CD4-positive, alpha-beta T cell (primary cell): ENCODE results near the gene KRTCAP3. TPM values are rescaled to one million over a fixed set of nuclear protein-coding genes. Genes with fewer than 3 reads are reported as not detected.

Source experiments
- ATAC-seq: fragments of 200-7000 bp; cut with Tn5 transposase; one replicate; pipeline ENCODE4 v1.10.0; 2022; ENCODE audit warnings: mild to moderate bottlenecking; ENCODE audit not compliant: poor library complexity
- CTCF ChIA-PET: fragments of 350-600 bp; sonication (Branson Sonifier 250); formaldehyde crosslinking; loops from one replicate; lab custom pipeline; 2021; ENCODE audit warnings: antibody characterized with exemption, inconsistent platforms; lab: Charles Lee
- POLR2A ChIA-PET: fragments of 350-600 bp; sonication (Branson Sonifier 250); formaldehyde crosslinking; loops from one replicate; lab custom pipeline; 2021; ENCODE audit warnings: antibody characterized with exemption, inconsistent platforms; lab: Charles Lee
- DNase-seq, 14 experiments: peaks; one replicate each; pipeline ENCODE4 v3.0.0-alpha.2; 2013 to 2020; ENCODE audit warnings: mixed read lengths in 2 of 14
- H3K27ac ChIP-seq, 2 donors: one replicate each; pipeline versions ENCODE4 v1.5.1 to v1.7.0; 2013; ENCODE audit warnings: low read length in 2 of 2, low read depth in 1 of 2, mild to moderate bottlenecking in 1 of 2
- H3K27me3 ChIP-seq, 2 experiments: 1 replicate in 1 of 2; 2 replicates in 1 of 2; pipeline versions ENCODE4 v1.6.1 to v1.7.0; 2013; ENCODE audit warnings: low read length in 2 of 2, control low read depth in 1 of 2, mild to moderate bottlenecking in 1 of 2, moderate library complexity in 1 of 2; ENCODE audit not compliant: insufficient read depth in 2 of 2, control insufficient read depth in 1 of 2
- H3K36me3 ChIP-seq: one replicate; pipeline ENCODE4 v1.6.1; 2013; ENCODE audit warnings: low read length, control low read depth; ENCODE audit not compliant: insufficient read depth
- H3K4me1 ChIP-seq: one replicate; pipeline ENCODE4 v1.6.1; 2013; ENCODE audit warnings: low read length, control low read depth; ENCODE audit not compliant: insufficient read depth
- H3K4me3 ChIP-seq: one replicate; pipeline ENCODE4 v1.5.1; 2013; ENCODE audit warnings: mild to moderate bottlenecking, low read length, moderate library complexity
- H3K9me3 ChIP-seq, 2 experiments: 1 replicate in 1 of 2; 2 replicates in 1 of 2; pipeline versions ENCODE4 v1.6.1 to v1.7.0; 2013; ENCODE audit warnings: low read length in 2 of 2, mild to moderate bottlenecking in 2 of 2, control low read depth in 1 of 2, moderate library complexity in 1 of 2; ENCODE audit not compliant: control insufficient read depth in 1 of 2, insufficient read depth in 1 of 2
- H3K27ac Mint-ChIP-seq: one replicate; pipeline ENCODE4 v1.8.0; 2020; ENCODE audit warnings: mixed read lengths
- H3K27me3 Mint-ChIP-seq: one replicate; pipeline ENCODE4 v1.8.0; 2021; ENCODE audit warnings: mixed read lengths
- H3K36me3 Mint-ChIP-seq: one replicate; pipeline ENCODE4 v1.8.0; 2021; ENCODE audit warnings: low read depth, mixed read lengths
- H3K4me1 Mint-ChIP-seq: one replicate; pipeline ENCODE4 v1.8.0; 2021; ENCODE audit warnings: low read depth, mixed read lengths
- H3K4me3 Mint-ChIP-seq: one replicate; pipeline ENCODE4 v1.8.0; 2020; ENCODE audit warnings: mild to moderate bottlenecking, mixed read lengths
- H3K9me3 Mint-ChIP-seq: one replicate; pipeline ENCODE4 v1.8.0; 2020; ENCODE audit warnings: mixed read lengths
- intact Hi-C, 2 experiments: fragments of 100-400 bp; cut with DNase I in 1 of 2; cut with micrococcal nuclease in 1 of 2; formaldehyde crosslinking; loops; one replicate each; pipeline versions ENCODE4 v1.15.1 to v1.9.0; 2023 to 2025; cut with DNase I, micrococcal nuclease
- total RNA-seq, 174 experiments: library from RNA in 2 of 174; stranded (reverse) in 2 of 174; gene quantifications; one replicate each; pipeline ENCODE4 v1.2.3 and lab custom pipeline; 2021 to 2026
- TF ChIP-seq, protein P1 (sequence below): fragments of 200-600 bp; IDR thresholded peaks from one replicate; pipeline ENCODE4 v1.8.0; 2022; ENCODE audit warnings: antibody characterized with exemption, mild to moderate bottlenecking

KRTCAP3 gene
- total RNA-seq, 2 experiments from 2014 or later, result 11.5 to 12.8 TPM

DNA sequence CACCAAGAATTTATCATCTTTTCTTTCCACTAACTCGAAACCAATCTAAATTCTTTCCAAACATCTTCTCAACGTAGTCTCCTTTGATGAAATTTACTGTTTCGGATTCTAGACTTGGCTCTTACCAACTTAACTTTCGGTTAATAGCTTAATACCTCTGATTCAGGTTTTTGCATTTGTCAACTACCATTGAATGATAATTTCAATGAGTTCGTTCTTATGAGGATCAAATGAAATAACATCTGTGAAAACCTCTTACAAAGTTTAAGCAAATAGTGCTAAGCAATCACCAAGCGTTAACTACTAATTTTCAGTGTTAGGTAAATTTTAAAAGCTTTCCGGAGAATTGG, 14.3 kb upstream of the KRTCAP3 start:
- H3K27ac Mint-ChIP-seq, result peak overlapping the region; percentile 96
- no peaks in the 10 kb centered on the region for H3K27me3 ChIP-seq
- peaks cover 3% of the 10 kb centered on the region for H3K36me3 ChIP-seq
- peaks cover 35% of the 10 kb centered on the region for H3K4me1 Mint-ChIP-seq
- intact Hi-C loops, result loop anchor here (1.0 to 5.0 kb wide), 8 partner anchors 19 to 106 kb away; partner anchors contain the start of genes IFT172 (in 2 of the 2), EIF2B4 (in 1 of the 2), GTF3C2 (in 1 of the 2) and MPV17 (in 1 of the 2)
- no peak for DNase-seq
- H3K4me1 ChIP-seq, result peaks cover 40% of the 10 kb centered on the region
- H3K9me3 ChIP-seq, result no peaks in the 10 kb centered on the region
- no peak for ATAC-seq
- POLR2A ChIA-PET, result interaction anchor here (0.9 to 4.0 kb wide), 19 partner anchors 10 to 1442 kb away, joined by 3 to 59 read pairs (median 7); partner anchors contain the start of genes AGBL5, CCDC121, EIF2B4 and GPN1
- H3K36me3 Mint-ChIP-seq, result peaks cover 27% of the 10 kb centered on the region
- TF ChIP-seq, protein P1, sequence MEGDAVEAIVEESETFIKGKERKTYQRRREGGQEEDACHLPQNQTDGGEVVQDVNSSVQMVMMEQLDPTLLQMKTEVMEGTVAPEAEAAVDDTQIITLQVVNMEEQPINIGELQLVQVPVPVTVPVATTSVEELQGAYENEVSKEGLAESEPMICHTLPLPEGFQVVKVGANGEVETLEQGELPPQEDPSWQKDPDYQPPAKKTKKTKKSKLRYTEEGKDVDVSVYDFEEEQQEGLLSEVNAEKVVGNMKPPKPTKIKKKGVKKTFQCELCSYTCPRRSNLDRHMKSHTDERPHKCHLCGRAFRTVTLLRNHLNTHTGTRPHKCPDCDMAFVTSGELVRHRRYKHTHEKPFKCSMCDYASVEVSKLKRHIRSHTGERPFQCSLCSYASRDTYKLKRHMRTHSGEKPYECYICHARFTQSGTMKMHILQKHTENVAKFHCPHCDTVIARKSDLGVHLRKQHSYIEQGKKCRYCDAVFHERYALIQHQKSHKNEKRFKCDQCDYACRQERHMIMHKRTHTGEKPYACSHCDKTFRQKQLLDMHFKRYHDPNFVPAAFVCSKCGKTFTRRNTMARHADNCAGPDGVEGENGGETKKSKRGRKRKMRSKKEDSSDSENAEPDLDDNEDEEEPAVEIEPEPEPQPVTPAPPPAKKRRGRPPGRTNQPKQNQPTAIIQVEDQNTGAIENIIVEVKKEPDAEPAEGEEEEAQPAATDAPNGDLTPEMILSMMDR, result no peak
- CTCF ChIA-PET, result interaction anchor here (0.8 to 1.6 kb wide), 3 partner anchors 18 to 58 kb away, joined by 3 to 5 read pairs (median 5); partner anchors contain the start of genes EIF2B4 and SNX17
- peak overlapping the region; percentile 100 for H3K4me3 Mint-ChIP-seq
- peak overlapping the region; percentile 80 to 90 for H3K27ac ChIP-seq
- H3K27me3 Mint-ChIP-seq, result no peaks in the 10 kb centered on the region
- no peaks in the 10 kb centered on the region for H3K9me3 Mint-ChIP-seq
- peak overlapping the region; percentile 95 for H3K4me3 ChIP-seq

DNA sequence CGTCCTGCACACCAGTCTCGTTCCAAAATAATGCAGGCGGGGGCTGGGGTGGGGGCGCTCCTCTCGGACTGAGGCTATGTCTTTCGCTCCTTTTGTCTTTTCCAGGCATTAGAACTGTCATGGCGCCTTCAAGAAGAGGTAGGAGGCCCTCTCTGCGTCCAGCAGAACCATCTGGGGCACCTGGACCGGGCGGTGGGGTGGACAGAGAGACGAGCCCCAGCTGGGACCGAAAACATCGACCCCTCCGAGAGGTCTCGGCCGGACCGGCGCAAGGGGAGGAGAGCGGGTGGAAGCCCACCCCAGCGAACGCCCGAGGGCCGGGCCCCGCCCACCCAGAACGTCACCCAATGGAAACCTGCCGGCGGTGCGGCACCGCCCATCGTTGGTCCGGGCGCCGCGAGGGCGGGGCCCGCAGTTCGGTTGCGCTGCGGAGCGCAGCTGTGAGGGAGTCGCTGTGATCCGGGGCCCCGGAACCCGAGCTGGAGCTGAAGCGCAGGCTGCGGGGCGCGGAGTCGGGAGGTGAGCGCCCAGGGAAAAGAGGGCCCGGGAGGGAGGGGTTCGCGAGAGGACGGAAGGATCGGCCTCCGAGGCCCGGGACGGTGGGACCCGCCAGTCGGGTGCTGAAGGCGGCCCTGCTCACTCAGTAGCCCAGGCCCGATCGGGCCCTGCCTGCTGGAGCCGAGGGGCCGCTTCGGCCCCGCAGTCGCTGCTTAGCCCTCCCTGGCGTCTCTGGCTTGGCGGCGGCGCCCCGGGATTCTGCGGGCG, 13.8 kb upstream of the KRTCAP3 start, which contains the start of gene NRBP1:
Gene NRBP1 (plus strand): TSS at position 419 of the 765 bp plus-strand sequence. CDS start 4,643 bp downstream, outside the sequence.
- H3K9me3 ChIP-seq, result no peaks in the 10 kb centered on the region
- H3K36me3 ChIP-seq, result peaks cover 7% of the 10 kb centered on the region
- Mint-ChIP-seq H3K36me3 (peaks cover 33% of the 10 kb centered on the region), H3K4me3 (peak within 1 kb of the TSS; percentile 100), H3K4me1 (peaks cover 41% of the 10 kb centered on the region), H3K27me3 (no peaks in the 10 kb centered on the region), H3K9me3 (no peaks in the 10 kb centered on the region), H3K27ac (peak within 1 kb of the TSS; percentile 96)
- intact Hi-C loops, result loop anchor here (1.0 to 5.0 kb wide), 8 partner anchors 19 to 106 kb away; partner anchors contain the start of genes IFT172 (in 2 of the 2), EIF2B4 (in 1 of the 2), GTF3C2 (in 1 of the 2) and MPV17 (in 1 of the 2)
- H3K4me3 ChIP-seq, result peak within 1 kb of the TSS; percentile 95
- ChIA-PET CTCF (interaction anchor here (0.8 to 1.6 kb wide), 4 partner anchors 18 to 200 kb away, joined by 3 to 5 read pairs (median 4); partner anchors contain the start of genes CCDC121, EIF2B4, GPN1 and SNX17), POLR2A (interaction anchor here (0.9 to 4.0 kb wide), 20 partner anchors 10 to 1442 kb away, joined by 3 to 59 read pairs (median 7); partner anchors contain the start of genes AGBL5, CCDC121, EIF2B4 and GPN1)
- DNase-seq, result peak; percentile 77 to 95 (median 90)
- ATAC-seq, result peak; percentile 93
- peak within 1 kb of the TSS; percentile 80 to 90 for H3K27ac ChIP-seq
- peaks cover 40% of the 10 kb centered on the region for H3K4me1 ChIP-seq
- H3K27me3 ChIP-seq, result no peaks in the 10 kb centered on the region
- TF ChIP-seq, protein P1, result no peak

DNA sequence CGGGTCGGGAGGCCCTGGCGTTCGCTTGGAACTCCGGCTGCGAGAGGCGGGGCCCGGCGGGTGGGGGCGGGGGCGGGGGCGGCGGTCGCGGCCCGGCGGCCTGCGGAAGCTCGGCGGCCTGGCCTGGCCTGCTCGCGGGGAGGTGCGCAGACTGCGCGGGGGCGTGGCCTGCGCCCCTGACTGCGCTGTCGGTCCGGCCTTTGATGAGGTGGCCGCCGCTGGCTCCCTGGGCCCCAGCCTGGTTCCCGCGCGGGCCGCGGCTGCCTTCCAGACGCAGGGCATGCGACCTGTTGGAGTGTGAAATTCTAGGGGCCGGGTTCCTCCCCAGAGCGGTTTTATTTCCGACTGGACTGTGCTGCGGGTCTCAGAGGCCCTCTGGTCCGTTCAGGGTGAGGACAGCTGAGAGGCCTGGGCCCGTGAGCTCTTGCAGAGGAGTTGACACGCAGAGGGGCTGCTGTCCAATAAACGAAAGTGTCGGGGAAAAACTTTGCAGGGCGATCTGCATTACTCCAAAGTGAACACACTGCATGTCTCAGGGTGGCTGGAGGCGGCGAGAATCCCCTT, 13.1 kb upstream of the KRTCAP3 start:
- Histone ChIP-seq H3K27ac (peak overlapping the region; percentile 80 to 90), H3K4me3 (peak overlapping the region; percentile 95), H3K36me3 (peaks cover 14% of the 10 kb centered on the region), H3K9me3 (no peaks in the 10 kb centered on the region), H3K4me1 (peaks cover 40% of the 10 kb centered on the region), H3K27me3 (no peaks in the 10 kb centered on the region)
- peak in 13 of 14 experiments; percentile 27 to 89 (median 57) for DNase-seq
- Mint-ChIP-seq H3K27me3 (no peaks in the 10 kb centered on the region), H3K27ac (peak overlapping the region; percentile 96), H3K9me3 (no peaks in the 10 kb centered on the region), H3K4me3 (peak overlapping the region; percentile 100), H3K4me1 (peaks cover 47% of the 10 kb centered on the region), H3K36me3 (peaks cover 39% of the 10 kb centered on the region)
- ATAC-seq, result peak; percentile 43
- intact Hi-C loops, result loop anchor here (1.0 to 5.0 kb wide), 8 partner anchors 20 to 107 kb away; partner anchors contain the start of genes IFT172 (in 2 of the 2), EIF2B4 (in 1 of the 2), GTF3C2 (in 1 of the 2) and MPV17 (in 1 of the 2)
- POLR2A ChIA-PET, result interaction anchor here (0.9 to 4.0 kb wide), 21 partner anchors 9 to 1441 kb away, joined by 3 to 59 read pairs (median 7); partner anchors contain the start of genes AGBL5, CCDC121, EIF2B4 and GPN1
- CTCF ChIA-PET, result interaction anchor here (0.9 to 1.6 kb wide), 6 partner anchors 17 to 199 kb away, joined by 3 to 12 read pairs (median 4); partner anchors contain the start of genes CCDC121, EIF2B4, GPN1 and PPM1G
- TF ChIP-seq, protein P1, result no peak
